ENCODE measurements around the gene C1orf216.

DNA sequence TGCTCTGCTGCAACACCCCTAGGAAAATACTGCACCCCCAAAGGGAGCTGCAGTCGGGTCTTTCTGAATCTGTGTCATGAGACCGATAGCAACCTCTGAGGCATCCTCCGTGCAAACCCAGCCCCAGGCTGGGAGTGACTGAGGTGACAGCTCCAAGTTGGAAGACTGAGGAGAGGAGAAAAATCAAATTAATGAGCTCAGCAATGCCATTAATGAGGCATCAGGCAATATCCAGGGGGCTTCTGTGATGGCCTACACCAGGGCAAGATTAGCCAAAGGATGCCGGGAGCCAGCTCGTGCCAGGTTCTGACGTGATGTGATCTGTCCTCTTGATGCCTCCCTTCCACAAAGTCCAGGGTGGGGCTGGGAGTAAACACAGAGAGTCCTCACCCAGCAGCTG, 46.6 kb downstream of the C1orf216 start:
- TF ChIP-seq, protein P1, sequence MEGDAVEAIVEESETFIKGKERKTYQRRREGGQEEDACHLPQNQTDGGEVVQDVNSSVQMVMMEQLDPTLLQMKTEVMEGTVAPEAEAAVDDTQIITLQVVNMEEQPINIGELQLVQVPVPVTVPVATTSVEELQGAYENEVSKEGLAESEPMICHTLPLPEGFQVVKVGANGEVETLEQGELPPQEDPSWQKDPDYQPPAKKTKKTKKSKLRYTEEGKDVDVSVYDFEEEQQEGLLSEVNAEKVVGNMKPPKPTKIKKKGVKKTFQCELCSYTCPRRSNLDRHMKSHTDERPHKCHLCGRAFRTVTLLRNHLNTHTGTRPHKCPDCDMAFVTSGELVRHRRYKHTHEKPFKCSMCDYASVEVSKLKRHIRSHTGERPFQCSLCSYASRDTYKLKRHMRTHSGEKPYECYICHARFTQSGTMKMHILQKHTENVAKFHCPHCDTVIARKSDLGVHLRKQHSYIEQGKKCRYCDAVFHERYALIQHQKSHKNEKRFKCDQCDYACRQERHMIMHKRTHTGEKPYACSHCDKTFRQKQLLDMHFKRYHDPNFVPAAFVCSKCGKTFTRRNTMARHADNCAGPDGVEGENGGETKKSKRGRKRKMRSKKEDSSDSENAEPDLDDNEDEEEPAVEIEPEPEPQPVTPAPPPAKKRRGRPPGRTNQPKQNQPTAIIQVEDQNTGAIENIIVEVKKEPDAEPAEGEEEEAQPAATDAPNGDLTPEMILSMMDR (IDR thresholded peaks at IDR 0.05; ENCODE audit: poor library complexity): no peak
- no peak for TF ChIP-seq EZH2 (IDR thresholded peaks at IDR 0.05; ENCODE audit: borderline replicate concordance)

Measured in hepatocyte (in vitro differentiated cells).